Natural killer cell (primary cell): ENCODE measurements around the gene SV2C. TPM values are rescaled to one million over a fixed set of nuclear protein-coding genes. Genes with fewer than 3 reads are reported as not detected.

Source experiments
- ATAC-seq, 3 donors: fragments of 150-1000 bp in 2 of 3; fragments of 200-7000 bp in 1 of 3; cut with Tn5 transposase; 1 replicate in 1 of 3; 2 replicates in 2 of 3; pipeline ENCODE4 v1.10.0; 2021; ENCODE audit warnings: mild to moderate bottlenecking in 2 of 3, moderate library complexity in 2 of 3
- DNase-seq, 2 donors: peaks; one replicate each; pipeline versions ENCODE4 v3.0.0 to v3.0.0-alpha.2; 2013 to 2021; ENCODE audit warnings: mixed read lengths in 1 of 2
- H3K27ac ChIP-seq: one replicate; pipeline ENCODE4 v1.5.1; 2013; ENCODE audit warnings: mild to moderate bottlenecking, low read length
- H3K27me3 ChIP-seq: one replicate; pipeline ENCODE4 v1.6.1; 2013; ENCODE audit warnings: low read length; ENCODE audit not compliant: control insufficient read depth, insufficient read depth
- H3K36me3 ChIP-seq: one replicate; pipeline ENCODE4 v1.6.1; 2013; ENCODE audit warnings: low read length; ENCODE audit not compliant: control insufficient read depth, insufficient read depth
- H3K4me1 ChIP-seq: one replicate; pipeline ENCODE4 v1.6.1; 2013; ENCODE audit warnings: low read length; ENCODE audit not compliant: control insufficient read depth, insufficient read depth
- H3K4me3 ChIP-seq: one replicate; pipeline ENCODE4 v1.5.1; 2013; ENCODE audit warnings: low read length
- H3K9me3 ChIP-seq: one replicate; pipeline ENCODE4 v1.6.1; 2013; ENCODE audit warnings: low read length; ENCODE audit not compliant: control insufficient read depth, insufficient read depth
- H3K27ac Mint-ChIP-seq, 2 donors: one replicate each; pipeline ENCODE4 v1.8.0; 2022; ENCODE audit warnings: mild to moderate bottlenecking in 2 of 2, mixed read lengths in 2 of 2, moderate library complexity in 1 of 2
- H3K27me3 Mint-ChIP-seq, 2 donors: one replicate each; pipeline ENCODE4 v1.8.0; 2022; ENCODE audit warnings: low read depth in 2 of 2, mixed read lengths in 2 of 2
- H3K36me3 Mint-ChIP-seq: one replicate; pipeline ENCODE4 v1.8.0; 2022; ENCODE audit warnings: mixed read lengths
- H3K4me1 Mint-ChIP-seq, 2 donors: one replicate each; pipeline ENCODE4 v1.8.0; 2022; ENCODE audit warnings: mixed read lengths in 2 of 2
- H3K4me3 Mint-ChIP-seq: one replicate; pipeline ENCODE4 v1.8.0; 2022; ENCODE audit warnings: mild to moderate bottlenecking, moderate library complexity, mixed read lengths
- H3K9me3 Mint-ChIP-seq, 2 donors: one replicate each; pipeline ENCODE4 v1.8.0; 2022; ENCODE audit warnings: mixed read lengths in 2 of 2
- CTCF ChIP-seq: fragments of 200-600 bp; IDR thresholded peaks from one replicate; pipeline ENCODE4 v1.8.0; 2022; ENCODE audit warnings: antibody characterized with exemption
- WGBS: methylation state at CpG from one replicate; pipeline ENCODE4 v1.1.7; 2013; ENCODE audit warnings: missing lambda C conversion rate; ENCODE audit not compliant: insufficient coverage; 5-methylcytosine and 5-hydroxymethylcytosine counted together
- intact Hi-C: fragments of 100-400 bp; cut with micrococcal nuclease; formaldehyde crosslinking; loops from one replicate; pipeline ENCODE4 v1.14.2; 2022
- total RNA-seq, 4 donors: library from RNA; stranded (reverse); fragments of 120-200 nt in 1 of 4; gene quantifications; one replicate each; pipeline versions ENCODE4 v1.2.3 to v1.2.4, GENCODE V29; 2013 to 2022

The SV2C gene
- total RNA-seq, 3 donors from 2014 or later (not counting 1 experiment from before 2014, with no cell fraction given): not detected

GRCh38 chr5:76342474-76342873 is 259.3 kb downstream of the SV2C start:
- Histone ChIP-seq H3K27me3 (no peaks in the 10 kb centered on the region), H3K4me3 (no peak overlapping the region), H3K9me3 (no peaks in the 10 kb centered on the region), H3K27ac (no peak overlapping the region), H3K4me1 (peaks cover 22% of the 10 kb centered on the region), H3K36me3 (no peaks in the 10 kb centered on the region)
- DNase-seq (no peak), ATAC-seq (no peak)
- Mint-ChIP-seq H3K9me3 (no peaks in the 10 kb centered on the region), H3K4me1 (peaks cover 24 to 25% of the 10 kb centered on the region in 2 donors), H3K27ac (peak overlapping the region in 1 of 2 donors; percentile 57), H3K27me3 (no peaks in the 10 kb centered on the region), H3K4me3 (no peak overlapping the region), H3K36me3 (no peaks in the 10 kb centered on the region)
- no peak for TF ChIP-seq CTCF
- intact Hi-C loops: no loop called here
- WGBS: no CpG with 5 or more reads among the region's 1 CpG

GRCh38 chr5:76345582-76345981 is 262.4 kb downstream of the SV2C start:
- H3K4me3 ChIP-seq: no peak overlapping the region
- H3K4me1 ChIP-seq: peaks cover 11% of the 10 kb centered on the region
- no peak for DNase-seq
- H3K27me3 Mint-ChIP-seq: no peaks in the 10 kb centered on the region
- H3K4me3 Mint-ChIP-seq: no peak overlapping the region
- no peak for ATAC-seq
- intact Hi-C loops: no loop called here
- H3K36me3 ChIP-seq: no peaks in the 10 kb centered on the region
- H3K9me3 Mint-ChIP-seq: no peaks in the 10 kb centered on the region
- no peaks in the 10 kb centered on the region for H3K27me3 ChIP-seq
- no peaks in the 10 kb centered on the region for H3K9me3 ChIP-seq
- TF ChIP-seq CTCF: no peak
- peaks cover 13 to 16% of the 10 kb centered on the region in 2 donors for H3K4me1 Mint-ChIP-seq
- H3K36me3 Mint-ChIP-seq: no peaks in the 10 kb centered on the region
- H3K27ac ChIP-seq: no peak overlapping the region
- WGBS: 95% methylated on average over 1 of the region's 1 CpG
- H3K27ac Mint-ChIP-seq: no peak overlapping the region

- no peaks in the 10 kb centered on the region for H3K4me1 ChIP-seq
- no peak overlapping the region for H3K4me3 ChIP-seq
- Mint-ChIP-seq H3K9me3 (no peaks in the 10 kb centered on the region), H3K27me3 (no peaks in the 10 kb centered on the region), H3K4me3 (no peak overlapping the region), H3K36me3 (no peaks in the 10 kb centered on the region), H3K27ac (no peak overlapping the region), H3K4me1 (peaks cover 0 to 5% of the 10 kb centered on the region in 2 donors)
- intact Hi-C loops: no loop called here
- H3K9me3 ChIP-seq: no peaks in the 10 kb centered on the region
- no peak overlapping the region for H3K27ac ChIP-seq
- H3K36me3 ChIP-seq: no peaks in the 10 kb centered on the region
- H3K27me3 ChIP-seq: no peaks in the 10 kb centered on the region
- DNase-seq (no peak), ATAC-seq (no peak)
- no peak for TF ChIP-seq CTCF
- WGBS: 69% methylated on average over 4 of the region's 4 CpGs
These were observed 268.0 kb downstream of the SV2C start for GRCh38 chr5:76351176-76351575.

GRCh38 chr5:76351577-76351976 is 268.4 kb downstream of the SV2C start:
- no peak overlapping the region for H3K27ac ChIP-seq
- 57% methylated on average over 8 of the region's 8 CpGs for WGBS
- H3K36me3 ChIP-seq: no peaks in the 10 kb centered on the region
- intact Hi-C loops: no loop called here
- TF ChIP-seq CTCF: no peak
- H3K9me3 Mint-ChIP-seq: no peaks in the 10 kb centered on the region
- no peak overlapping the region for H3K27ac Mint-ChIP-seq
- no peaks in the 10 kb centered on the region for H3K9me3 ChIP-seq
- H3K27me3 Mint-ChIP-seq: no peaks in the 10 kb centered on the region
- DNase-seq (no peak), ATAC-seq (no peak)
- peaks cover 0 to 5% of the 10 kb centered on the region in 2 donors for H3K4me1 Mint-ChIP-seq
- no peak overlapping the region for H3K4me3 Mint-ChIP-seq
- H3K27me3 ChIP-seq: no peaks in the 10 kb centered on the region
- no peak overlapping the region for H3K4me3 ChIP-seq
- H3K36me3 Mint-ChIP-seq: no peaks in the 10 kb centered on the region
- H3K4me1 ChIP-seq: no peaks in the 10 kb centered on the region
